GM12891 (cell line): Measurements from ENCODE around the gene RUNX2.

ENCODE experiments used
- DNase-seq: peaks from one replicate; pipeline ENCODE4 v3.0.0; 2011; ENCODE audit warnings: low spot score; ENCODE audit not compliant: insufficient read length
- FAIRE-seq: peaks from 2 replicates; lab custom pipeline; 2011; peaks lifted over from hg19 to GRCh38; lab: Jason Lieb, UNC
- PAX5 ChIP-seq: IDR thresholded peaks from 2 replicates; pipeline ENCODE4 v1.6.1; 2011; ENCODE audit warnings: low read length, moderate library complexity, mild to moderate bottlenecking; ENCODE audit not compliant: insufficient read depth, severe bottlenecking
- POLR2A ChIP-seq: IDR thresholded peaks from 2 replicates; pipeline ENCODE4 v1.6.1; 2011; ENCODE audit warnings: low read depth, low read length, control low read depth
- POLR2AphosphoS5 ChIP-seq: IDR thresholded peaks from 2 replicates; pipeline ENCODE4 v1.6.1; 2011; ENCODE audit warnings: low read depth, low read length, control low read depth
- POU2F2 ChIP-seq: IDR thresholded peaks from 2 replicates; pipeline ENCODE4 v1.6.1; 2011; ENCODE audit warnings: low read depth, mild to moderate bottlenecking, control low read depth, low read length, moderate library complexity
- SPI1 ChIP-seq: IDR thresholded peaks from 2 replicates; pipeline ENCODE4 v1.6.1; 2011; ENCODE audit warnings: low read depth, low read length, control low read depth
- TAF1 ChIP-seq: IDR thresholded peaks from 2 replicates; pipeline ENCODE4 v1.6.1; 2011; ENCODE audit warnings: low read depth, low read length, control low read depth

RUNX2 gene

DNA sequence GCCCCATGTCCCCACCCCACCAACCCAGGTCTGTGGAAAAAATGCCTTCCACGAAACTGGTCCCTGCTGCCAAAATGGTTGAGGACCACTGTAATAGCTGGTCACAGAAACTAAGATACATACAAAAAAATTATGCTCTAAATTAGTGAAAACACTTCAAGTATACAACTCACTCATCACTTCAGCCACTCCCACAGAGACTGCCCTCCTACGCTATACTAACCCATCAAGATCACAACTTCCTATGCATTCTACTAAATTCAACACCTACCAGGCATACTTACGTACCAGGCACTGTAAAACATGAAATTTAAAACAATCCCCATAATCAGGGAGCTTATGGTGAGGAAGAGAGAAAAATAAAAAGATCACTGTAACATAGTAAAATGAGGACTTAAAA, 22.9 kb downstream of the RUNX2 start:
- DNase-seq = no peak
- no peak for FAIRE-seq
- no peak for TF ChIP-seq POLR2A
- no peak for TF ChIP-seq SPI1
- TF ChIP-seq TAF1 = no peak

DNA sequence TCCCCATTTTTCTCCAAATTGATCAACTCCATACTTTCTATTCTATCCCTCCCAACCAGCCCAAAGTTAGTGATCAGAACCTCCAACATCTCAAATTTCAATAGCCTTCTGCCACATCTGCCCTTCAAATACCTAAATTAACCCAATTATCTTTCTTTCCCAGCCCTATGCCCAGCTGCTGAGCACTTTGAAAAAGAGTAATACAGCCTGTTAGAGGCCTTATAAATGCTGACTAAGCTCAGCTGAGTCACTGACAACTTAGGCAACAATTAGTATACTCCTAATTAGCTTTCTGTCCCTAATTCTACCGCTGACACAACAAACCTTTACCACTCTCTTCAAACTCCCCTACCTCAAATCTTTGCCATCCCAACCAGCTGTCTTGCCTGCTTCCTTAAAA, 23.5 kb downstream of the RUNX2 start:
- DNase-seq (no peak), FAIRE-seq (no peak)
- TF ChIP-seq POLR2AphosphoS5 (no peak), POLR2A (no peak), TAF1 (no peak), PAX5 (no peak), SPI1 (no peak), POU2F2 (no peak)

DNA sequence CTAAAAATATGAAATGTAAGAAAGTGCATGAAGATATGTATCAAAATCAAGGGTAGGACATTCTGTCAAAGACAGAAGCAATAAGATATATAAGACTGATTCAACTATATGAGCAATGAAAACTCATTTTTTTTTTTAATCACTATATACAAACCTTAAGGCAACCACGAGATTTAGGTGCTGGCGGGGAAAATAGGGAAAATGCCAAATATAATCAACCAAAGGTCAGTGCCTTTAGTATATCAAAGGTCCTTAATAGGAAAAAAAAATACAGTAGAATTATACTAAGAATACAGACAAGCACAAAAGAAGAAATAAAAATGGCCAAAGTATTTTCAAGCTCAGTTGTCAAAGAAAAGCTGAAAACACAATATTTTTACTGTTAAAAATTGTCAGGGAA, 25.5 kb downstream of the RUNX2 start:
- TF ChIP-seq PAX5 (no peak), POU2F2 (no peak), TAF1 (no peak), POLR2AphosphoS5 (no peak), SPI1 (no peak), POLR2A (no peak)
- no peak for DNase-seq
- FAIRE-seq = no peak

DNA sequence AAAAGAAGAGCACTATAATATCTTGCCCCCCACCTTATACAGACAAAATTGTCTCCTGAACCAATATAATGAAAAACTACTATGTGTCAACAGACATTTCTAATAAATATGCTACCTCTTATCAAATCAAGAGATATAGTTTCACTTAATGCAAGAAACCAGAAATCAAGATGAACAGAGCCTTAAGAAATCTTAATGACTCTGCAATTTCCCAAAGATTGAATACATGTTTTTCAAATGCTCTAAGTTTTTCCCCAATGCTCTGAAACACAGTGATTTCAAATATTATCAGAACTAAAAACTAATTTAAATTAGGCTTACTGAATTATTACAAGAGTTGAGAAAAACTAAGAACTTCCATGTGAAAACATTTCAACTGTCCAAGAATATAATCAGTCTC, 36.3 kb downstream of the RUNX2 start:
- no peak for TF ChIP-seq POLR2AphosphoS5
- TF ChIP-seq TAF1 = no peak
- TF ChIP-seq SPI1 = no peak
- TF ChIP-seq POU2F2 = no peak
- no peak for TF ChIP-seq PAX5
- TF ChIP-seq POLR2A = no peak
- no peak for DNase-seq
- FAIRE-seq = no peak

DNA sequence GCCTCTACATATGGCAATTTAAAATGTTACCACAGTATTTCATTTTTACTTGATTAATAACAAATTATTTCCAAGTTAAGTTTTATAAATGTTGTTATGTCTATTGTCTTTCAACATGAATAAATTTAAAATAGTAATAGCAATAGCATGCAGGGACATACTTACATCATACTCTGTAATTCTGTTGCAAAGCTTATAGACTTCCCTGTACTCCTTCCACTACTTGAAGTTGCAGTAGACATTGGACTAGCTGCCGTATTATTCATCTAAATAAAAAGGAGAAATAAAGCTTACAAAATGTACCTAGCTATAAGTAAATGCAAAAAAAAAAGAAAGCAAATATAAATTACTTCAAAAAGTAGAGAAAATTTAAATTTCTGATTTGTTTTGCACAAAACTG, 36.9 kb downstream of the RUNX2 start:
- no peak for FAIRE-seq
- no peak for DNase-seq
- TF ChIP-seq SPI1 (no peak), POLR2A (no peak), TAF1 (no peak), POLR2AphosphoS5 (no peak), POU2F2 (no peak), PAX5 (no peak)

DNA sequence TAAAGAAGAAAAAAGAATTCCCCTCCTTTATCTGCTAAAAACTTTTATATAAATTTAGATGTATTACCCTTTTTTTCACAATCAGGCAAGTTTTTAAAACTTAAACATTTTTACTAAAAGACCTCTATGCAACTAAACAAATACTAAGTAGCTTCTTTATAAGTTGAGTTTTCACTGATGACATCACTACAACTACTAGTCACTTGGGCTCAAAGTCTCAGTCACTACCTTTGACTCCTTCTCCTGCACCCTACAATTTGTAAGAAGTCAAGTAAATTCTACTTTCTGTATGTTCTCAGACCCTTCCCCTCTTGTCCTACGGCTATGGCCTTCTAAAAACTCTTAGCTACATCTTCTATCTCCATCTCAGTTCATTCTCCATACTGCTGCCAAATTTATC, 38.4 kb downstream of the RUNX2 start:
- FAIRE-seq (no peak), DNase-seq (no peak)
- TF ChIP-seq POU2F2 (no peak), POLR2A (no peak), POLR2AphosphoS5 (no peak), SPI1 (no peak), PAX5 (no peak), TAF1 (no peak)

DNA sequence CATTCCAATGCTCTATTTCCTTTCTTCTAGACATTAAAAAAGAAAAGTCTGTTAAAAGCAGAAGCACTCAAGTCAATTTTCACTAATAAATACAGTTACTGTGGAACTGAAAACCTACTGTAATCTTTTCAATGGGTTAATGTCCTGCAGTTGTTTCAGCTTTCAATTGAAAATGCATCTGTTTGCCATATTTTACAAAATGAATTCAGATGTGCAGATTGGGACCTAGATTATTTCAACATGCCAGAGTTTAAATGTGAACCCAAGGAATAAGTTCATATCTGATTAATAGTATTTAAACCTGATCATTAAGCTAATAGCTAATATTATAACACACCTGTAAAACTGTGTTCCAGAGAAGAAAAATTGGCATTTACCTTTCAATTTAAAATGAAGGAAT, 39.9 kb downstream of the RUNX2 start:
- DNase-seq (no peak), FAIRE-seq (no peak)
- TF ChIP-seq SPI1 = no peak
- no peak for TF ChIP-seq POU2F2
- TF ChIP-seq POLR2AphosphoS5 = no peak
- no peak for TF ChIP-seq TAF1
- no peak for TF ChIP-seq POLR2A
- TF ChIP-seq PAX5 = no peak

DNA sequence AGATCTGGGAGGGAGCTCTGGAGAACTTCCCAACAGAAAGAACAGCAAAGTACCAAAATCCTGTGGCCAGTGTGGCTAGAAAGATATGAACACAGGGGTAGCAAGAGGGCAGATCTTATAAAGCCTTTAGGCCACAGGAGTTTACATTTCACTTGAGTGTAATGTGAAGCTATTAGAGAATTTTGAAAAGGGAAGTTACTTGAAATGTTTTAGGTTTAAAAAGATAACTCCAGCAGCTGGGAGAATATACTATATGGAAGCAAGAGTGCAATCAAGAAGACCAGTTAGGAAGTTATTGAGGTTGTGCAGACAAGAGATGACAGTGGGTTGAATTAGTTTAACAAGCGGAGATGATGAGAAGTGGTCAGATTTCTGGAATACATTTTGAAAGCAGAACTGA, 41.7 kb downstream of the RUNX2 start:
- FAIRE-seq (no peak), DNase-seq (no peak)
- no peak for TF ChIP-seq POU2F2
- TF ChIP-seq POLR2AphosphoS5 = no peak
- no peak for TF ChIP-seq POLR2A
- TF ChIP-seq SPI1 = no peak
- TF ChIP-seq TAF1 = no peak
- no peak for TF ChIP-seq PAX5

DNA sequence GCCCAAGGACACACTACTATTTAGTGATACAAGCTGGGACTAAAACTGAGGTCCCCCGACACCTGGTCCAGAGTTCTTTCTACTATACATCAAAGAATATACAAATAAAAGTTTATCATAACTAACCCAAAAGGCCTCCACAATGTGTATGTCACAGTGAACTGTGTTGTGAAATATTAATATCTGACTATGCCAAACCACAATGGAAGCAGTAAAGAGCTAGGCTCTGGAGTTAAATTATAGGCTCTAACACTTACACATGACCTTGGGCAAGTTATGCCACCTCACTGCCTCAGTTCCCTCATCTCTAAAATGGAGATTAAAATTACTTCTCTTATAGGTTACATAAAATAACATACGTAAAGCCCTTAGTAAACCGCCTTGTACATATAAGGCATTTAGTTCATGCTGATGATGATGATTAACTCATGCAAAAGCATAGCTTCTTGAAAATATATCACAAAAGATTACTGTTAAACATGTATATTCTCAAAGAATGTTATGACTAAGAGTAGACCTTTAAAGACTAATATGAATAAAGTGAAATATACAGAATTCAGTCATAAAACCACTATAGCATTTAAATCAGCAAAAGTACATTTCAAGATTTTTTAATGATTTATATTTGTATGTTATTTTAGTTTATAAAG, 43.9 kb downstream of the RUNX2 start:
- no peak for DNase-seq
- FAIRE-seq = no peak
- no peak for TF ChIP-seq TAF1
- TF ChIP-seq POLR2A = no peak
- no peak for TF ChIP-seq SPI1
- TF ChIP-seq POLR2AphosphoS5 = no peak
- TF ChIP-seq PAX5 = no peak
- TF ChIP-seq POU2F2 = no peak

DNA sequence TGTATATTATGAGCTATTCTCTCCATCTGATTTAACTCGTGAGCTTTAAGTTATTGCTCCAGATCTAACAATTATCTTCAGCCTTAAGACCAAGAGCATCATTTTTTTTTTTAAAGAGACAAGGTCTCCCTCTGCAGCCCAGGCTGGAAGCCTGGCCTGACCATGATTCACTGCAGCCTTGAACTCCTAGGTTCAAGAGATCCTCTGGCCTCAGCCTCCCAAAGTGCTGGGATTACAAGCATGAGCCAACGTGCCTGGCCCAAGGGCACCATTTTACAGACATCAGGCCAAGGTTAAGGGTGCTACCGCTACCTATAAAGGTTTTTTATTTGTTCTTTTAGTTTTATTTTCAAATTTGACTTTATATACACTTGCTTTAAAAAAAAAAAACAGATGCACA, 47.3 kb downstream of the RUNX2 start:
- FAIRE-seq = no peak
- TF ChIP-seq SPI1 (no peak), PAX5 (no peak), POLR2A (no peak), POLR2AphosphoS5 (no peak), TAF1 (no peak), POU2F2 (no peak)
- DNase-seq = no peak
